Muscle layer of duodenum (tissue), 2 donors: ENCODE measurements around the gene WWP2.
A peak's percentile ranks its signal among the peaks of the same experiment; 100 is the strongest.

Experiments used
- H3K27ac ChIP-seq: one replicate; pipeline ENCODE4 v1.7.0; 2013; ENCODE audit warnings: mild to moderate bottlenecking, low read length
- H3K27me3 ChIP-seq: one replicate; pipeline ENCODE4 v1.7.0; 2013; ENCODE audit warnings: low read depth, mild to moderate bottlenecking, control low read depth, low read length
- H3K36me3 ChIP-seq, 2 donors: one replicate each; pipeline ENCODE4 v1.7.0; 2013; ENCODE audit warnings: low read length in 2 of 2, control low read depth in 1 of 2, mild to moderate bottlenecking in 1 of 2; ENCODE audit not compliant: insufficient read depth in 2 of 2, control insufficient read depth in 1 of 2
- H3K4me1 ChIP-seq, 2 donors: one replicate each; pipeline ENCODE4 v1.7.0; 2013; ENCODE audit warnings: low read length in 2 of 2, mild to moderate bottlenecking in 2 of 2, control low read depth in 1 of 2, moderate library complexity in 1 of 2; ENCODE audit not compliant: insufficient read depth in 2 of 2, control insufficient read depth in 1 of 2
- H3K4me3 ChIP-seq, 2 donors: one replicate each; pipeline ENCODE4 v1.7.0; 2013; ENCODE audit warnings: low read length in 2 of 2, low read depth in 1 of 2, mild to moderate bottlenecking in 1 of 2
- H3K9me3 ChIP-seq, 2 donors: one replicate each; pipeline ENCODE4 v1.7.0; 2013; ENCODE audit warnings: low read length in 2 of 2, control low read depth in 1 of 2, mild to moderate bottlenecking in 1 of 2; ENCODE audit not compliant: control insufficient read depth in 1 of 2
- donor health status: healthy.

WWP2 gene

DNA sequence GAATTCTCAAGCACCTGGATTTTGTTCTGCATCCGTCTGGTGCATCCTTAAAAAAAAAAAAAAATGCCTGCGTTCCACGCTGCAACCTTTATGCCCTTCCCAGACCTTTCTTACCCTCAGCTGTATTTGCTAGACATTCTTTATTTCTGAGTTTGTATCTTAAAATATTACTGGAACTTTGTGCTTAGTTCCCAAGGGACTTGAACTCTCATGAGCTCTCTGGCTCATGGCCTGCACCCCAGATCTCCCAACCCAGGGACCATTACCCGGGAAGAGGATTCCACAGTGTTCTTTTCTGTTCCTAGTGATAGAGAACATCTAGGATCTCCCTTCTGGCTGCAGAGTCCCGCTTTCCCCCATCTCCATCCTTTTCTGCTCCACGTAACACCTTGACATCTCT lies 160.1 kb downstream of the WWP2 start:
- Histone ChIP-seq H3K36me3 (peaks cover 9 to 23% of the 10 kb centered on the region in 2 donors), H3K4me1 (no peaks in the 10 kb centered on the region), H3K27me3 (no peaks in the 10 kb centered on the region), H3K9me3 (no peaks in the 10 kb centered on the region), H3K27ac (no peak overlapping the region), H3K4me3 (no peak overlapping the region)

DNA sequence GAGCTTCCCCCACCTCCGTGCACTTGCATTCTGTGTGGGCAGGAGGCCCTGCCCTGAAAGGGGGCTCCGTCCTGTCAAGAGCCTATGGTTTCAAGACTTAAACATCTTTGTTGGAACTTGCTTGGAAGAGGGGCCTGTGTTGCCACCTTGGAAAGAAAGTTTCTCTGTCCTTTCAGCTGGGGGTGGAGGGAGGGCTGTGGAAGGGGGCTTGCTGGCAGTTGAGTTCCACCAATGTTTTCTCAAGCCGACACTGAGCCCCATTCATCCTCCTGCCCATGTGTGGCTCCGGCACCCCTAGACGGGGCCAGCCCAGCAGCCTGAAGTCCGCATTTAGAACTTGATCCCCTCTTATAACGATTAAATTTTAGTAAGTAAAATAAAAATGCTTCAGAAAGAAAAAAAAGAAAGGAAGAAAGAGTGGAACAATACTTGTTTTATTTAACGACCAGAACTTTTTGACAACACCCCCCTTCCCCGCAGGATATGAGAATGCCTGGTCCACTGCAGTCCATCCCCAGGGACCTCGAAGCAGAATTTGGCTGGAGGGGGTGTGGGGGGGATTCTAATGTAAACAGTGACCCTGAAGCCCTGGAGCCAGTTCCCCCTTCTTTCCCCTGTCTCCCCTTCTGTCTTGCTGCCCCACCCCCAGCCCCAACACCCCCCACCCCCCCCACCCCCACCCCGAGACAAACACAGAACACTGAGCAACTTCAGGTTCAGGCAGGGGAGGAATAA lies 162.1 kb downstream of the WWP2 start:
- Histone ChIP-seq H3K27ac (no peak overlapping the region), H3K27me3 (no peaks in the 10 kb centered on the region), H3K4me3 (no peak overlapping the region), H3K9me3 (no peaks in the 10 kb centered on the region), H3K4me1 (no peaks in the 10 kb centered on the region), H3K36me3 (peaks cover 9 to 18% of the 10 kb centered on the region in 2 donors)

GRCh38 chr16:69924777-69925191 lies 162.7 kb downstream of the WWP2 start:
- peak overlapping the region in 1 of 2 donors; percentile 3 for H3K4me3 ChIP-seq
- H3K36me3 ChIP-seq = peaks cover 12 to 23% of the 10 kb centered on the region in 2 donors
- H3K27ac ChIP-seq = peak overlapping the region; percentile 51
- H3K27me3 ChIP-seq = no peaks in the 10 kb centered on the region
- no peaks in the 10 kb centered on the region for H3K9me3 ChIP-seq
- peaks cover 0 to under 1% of the 10 kb centered on the region in 2 donors for H3K4me1 ChIP-seq

GRCh38 chr16:69925311-69925710 lies 163.2 kb downstream of the WWP2 start:
- Histone ChIP-seq H3K9me3 (no peaks in the 10 kb centered on the region), H3K27ac (peak overlapping the region; percentile 51), H3K4me1 (peaks cover 0 to 4% of the 10 kb centered on the region in 2 donors), H3K4me3 (peak overlapping the region; percentile 3 to 42), H3K36me3 (peaks cover 15 to 27% of the 10 kb centered on the region in 2 donors), H3K27me3 (no peaks in the 10 kb centered on the region)

DNA sequence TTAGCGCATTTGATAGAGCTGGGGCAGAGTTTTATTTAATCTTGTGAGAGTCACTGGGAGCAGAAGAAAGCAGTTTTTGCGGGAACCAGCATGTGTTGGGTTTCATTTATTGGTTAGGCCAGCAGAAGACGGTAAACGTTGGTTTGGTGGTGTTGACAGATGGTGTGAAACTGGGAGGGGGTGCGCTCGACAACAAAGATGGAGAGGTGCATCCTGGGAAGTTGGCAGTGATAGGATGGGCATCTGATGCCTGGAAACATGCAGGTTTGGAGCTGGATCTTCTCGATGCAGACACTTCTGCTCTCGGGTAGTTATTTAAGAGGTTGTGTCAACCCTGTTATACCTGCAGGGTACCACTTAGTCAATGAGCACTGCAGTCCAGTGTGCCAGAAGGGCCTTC lies 164.1 kb downstream of the WWP2 start:
- Histone ChIP-seq H3K36me3 (peaks cover 17 to 34% of the 10 kb centered on the region in 2 donors), H3K4me1 (peaks cover 0 to 4% of the 10 kb centered on the region in 2 donors), H3K27ac (peak overlapping the region; percentile 51), H3K9me3 (no peaks in the 10 kb centered on the region), H3K27me3 (no peaks in the 10 kb centered on the region), H3K4me3 (no peak overlapping the region)

GRCh38 chr16:69927056-69927757 lies 165.1 kb downstream of the WWP2 start:
- Histone ChIP-seq H3K36me3 (peaks cover 20 to 44% of the 10 kb centered on the region in 2 donors), H3K4me1 (peaks cover 0 to 4% of the 10 kb centered on the region in 2 donors), H3K27me3 (no peaks in the 10 kb centered on the region), H3K27ac (no peak overlapping the region), H3K4me3 (peak overlapping the region in 1 of 2 donors; percentile 17), H3K9me3 (no peaks in the 10 kb centered on the region)

DNA sequence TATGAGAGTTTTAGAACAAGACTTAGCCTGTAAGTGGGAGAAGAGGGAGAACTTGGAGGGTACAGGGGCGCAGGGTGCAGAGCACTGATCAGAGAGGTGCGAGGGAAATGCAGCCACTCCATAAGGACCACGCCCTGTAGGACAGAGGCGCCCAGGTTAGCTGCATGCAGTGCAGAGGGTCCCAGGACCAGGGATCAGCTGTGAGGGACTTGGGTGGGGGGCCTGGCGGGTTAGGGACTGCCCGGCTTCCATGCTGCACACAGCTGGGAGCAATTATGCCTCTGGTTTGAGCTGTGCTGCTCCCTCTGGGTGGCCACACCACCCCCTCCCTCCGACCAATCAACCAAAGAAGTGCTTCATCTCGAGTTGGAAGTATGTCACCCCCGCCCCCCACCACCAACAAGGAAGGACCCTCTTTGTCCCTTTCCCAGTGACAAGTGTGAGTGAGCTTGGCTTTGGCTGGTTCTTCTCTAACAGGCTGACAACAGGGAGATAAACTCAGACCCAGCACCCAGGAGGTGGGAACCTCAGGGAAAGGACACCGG lies 166.8 kb downstream of the WWP2 start:
- no peaks in the 10 kb centered on the region for H3K27me3 ChIP-seq
- H3K27ac ChIP-seq = no peak overlapping the region
- no peak overlapping the region for H3K4me3 ChIP-seq
- no peaks in the 10 kb centered on the region for H3K9me3 ChIP-seq
- peaks cover 32 to 61% of the 10 kb centered on the region in 2 donors for H3K36me3 ChIP-seq
- H3K4me1 ChIP-seq = peaks cover 0 to 4% of the 10 kb centered on the region in 2 donors

DNA sequence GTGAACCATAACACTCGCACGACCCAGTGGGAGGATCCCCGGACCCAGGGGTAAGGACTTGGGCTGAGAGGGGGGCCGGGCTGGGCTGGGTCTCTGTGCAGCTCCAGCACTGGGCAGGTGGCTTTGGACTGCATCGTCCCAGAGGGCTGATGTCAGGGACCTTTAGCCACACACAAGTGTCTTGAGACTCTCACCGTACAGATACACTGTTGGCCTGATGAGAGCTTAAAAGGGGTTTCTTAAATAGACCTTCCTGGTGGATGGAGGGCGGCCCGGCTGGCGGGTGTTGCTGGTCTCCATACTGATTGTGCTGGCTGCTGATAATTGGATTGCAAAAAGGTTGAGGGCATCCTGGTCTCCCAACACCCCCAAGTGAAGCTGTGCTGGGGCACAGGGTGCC lies 167.3 kb downstream of the WWP2 start:
- Histone ChIP-seq H3K4me3 (no peak overlapping the region), H3K4me1 (peaks cover 0 to 4% of the 10 kb centered on the region in 2 donors), H3K36me3 (peaks cover 36 to 67% of the 10 kb centered on the region in 2 donors), H3K9me3 (no peaks in the 10 kb centered on the region), H3K27ac (no peak overlapping the region), H3K27me3 (no peaks in the 10 kb centered on the region)

DNA sequence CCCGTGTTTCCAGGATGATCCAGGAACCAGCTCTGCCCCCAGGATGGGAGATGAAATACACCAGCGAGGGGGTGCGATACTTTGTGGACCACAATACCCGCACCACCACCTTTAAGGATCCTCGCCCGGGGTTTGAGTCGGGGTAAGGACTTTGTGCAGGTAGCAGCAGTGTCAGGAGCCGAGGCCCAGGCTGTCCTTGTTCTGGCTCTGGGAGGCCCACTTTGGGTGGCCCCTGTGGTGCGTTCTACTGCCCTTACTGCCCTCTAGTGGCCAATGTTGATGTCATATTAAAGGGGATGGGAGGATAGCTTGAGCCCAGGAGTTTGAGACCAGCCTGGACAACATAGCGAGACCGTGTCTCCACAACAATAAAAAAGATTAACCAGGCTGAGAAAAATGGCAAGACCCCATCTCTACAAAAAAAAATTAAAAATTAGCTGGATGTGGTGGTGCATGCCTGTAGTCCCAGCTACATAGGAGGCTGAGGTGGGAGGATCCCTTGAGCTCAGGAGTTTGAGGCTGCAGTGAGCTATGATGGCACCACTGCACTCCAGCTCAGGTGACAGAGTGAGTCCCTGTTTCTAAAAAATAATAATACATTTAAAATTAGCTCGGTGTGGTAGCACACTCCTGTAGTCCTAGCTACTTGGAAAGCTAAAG lies 168.1 kb downstream of the WWP2 start:
- Histone ChIP-seq H3K27me3 (no peaks in the 10 kb centered on the region), H3K4me3 (no peak overlapping the region), H3K9me3 (no peaks in the 10 kb centered on the region), H3K36me3 (peaks cover 43 to 73% of the 10 kb centered on the region in 2 donors), H3K4me1 (peaks cover 0 to 4% of the 10 kb centered on the region in 2 donors), H3K27ac (no peak overlapping the region)

- Histone ChIP-seq H3K4me1 (peaks cover 0 to 4% of the 10 kb centered on the region in 2 donors), H3K4me3 (no peak overlapping the region), H3K27ac (no peak overlapping the region), H3K27me3 (no peaks in the 10 kb centered on the region), H3K9me3 (no peaks in the 10 kb centered on the region), H3K36me3 (peaks cover 48 to 78% of the 10 kb centered on the region in 2 donors)
These were observed 169.5 kb downstream of the WWP2 start for GRCh38 chr16:69931631-69932030.

- Histone ChIP-seq H3K4me3 (no peak overlapping the region), H3K27ac (no peak overlapping the region), H3K36me3 (peaks cover 54 to 78% of the 10 kb centered on the region in 2 donors), H3K4me1 (peaks cover 0 to 4% of the 10 kb centered on the region in 2 donors), H3K9me3 (no peaks in the 10 kb centered on the region), H3K27me3 (no peaks in the 10 kb centered on the region)
These were observed 170.1 kb downstream of the WWP2 start for GRCh38 chr16:69932228-69932627.
